Activated CD8-positive, alpha-beta memory T cell treated with anti-CD3 and anti-CD28 coated beads, Interleukin-2, amount 50 U/mL, for 24 hours (primary cell): ENCODE measurements around the gene MATN1.
"Not testable (repeated sequence)": the region's sequence is repeated elsewhere in the genome, so short reads cannot be mapped to it uniquely, and the experiment has no call there.

Source experiments
- DNase-seq: peaks from one replicate; pipeline ENCODE4 v3.0.0-alpha.2; 2020; ENCODE audit errors: extremely low read depth

MATN1 gene, protein sequence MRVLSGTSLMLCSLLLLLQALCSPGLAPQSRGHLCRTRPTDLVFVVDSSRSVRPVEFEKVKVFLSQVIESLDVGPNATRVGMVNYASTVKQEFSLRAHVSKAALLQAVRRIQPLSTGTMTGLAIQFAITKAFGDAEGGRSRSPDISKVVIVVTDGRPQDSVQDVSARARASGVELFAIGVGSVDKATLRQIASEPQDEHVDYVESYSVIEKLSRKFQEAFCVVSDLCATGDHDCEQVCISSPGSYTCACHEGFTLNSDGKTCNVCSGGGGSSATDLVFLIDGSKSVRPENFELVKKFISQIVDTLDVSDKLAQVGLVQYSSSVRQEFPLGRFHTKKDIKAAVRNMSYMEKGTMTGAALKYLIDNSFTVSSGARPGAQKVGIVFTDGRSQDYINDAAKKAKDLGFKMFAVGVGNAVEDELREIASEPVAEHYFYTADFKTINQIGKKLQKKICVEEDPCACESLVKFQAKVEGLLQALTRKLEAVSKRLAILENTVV

DNA sequence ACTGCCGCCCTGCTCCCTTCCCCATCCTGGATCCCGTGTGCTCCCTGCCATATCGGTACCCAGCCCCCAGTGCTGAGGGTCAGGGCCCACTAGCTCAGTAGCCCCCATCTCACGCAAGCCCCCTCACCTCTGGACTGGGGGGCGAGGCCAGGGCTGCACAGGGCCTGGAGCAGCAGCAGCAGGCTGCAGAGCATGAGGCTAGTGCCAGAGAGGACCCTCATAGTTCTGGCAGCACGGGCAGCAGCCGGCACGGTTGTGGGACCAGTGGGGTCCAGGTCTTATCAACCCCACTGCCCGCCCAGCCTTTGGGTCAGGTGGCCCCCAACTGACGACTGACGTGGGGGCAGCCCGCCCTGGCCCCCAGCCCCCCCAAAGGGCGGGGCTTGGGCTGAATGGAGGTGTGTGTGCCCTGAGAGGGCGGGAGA, at the start of gene MATN1:
MATN1 (minus strand) TSS at position 255 of the 425 bp plus-strand sequence; CDS start at position 221, 34 bp downstream.
- DNase-seq: no peak

DNA sequence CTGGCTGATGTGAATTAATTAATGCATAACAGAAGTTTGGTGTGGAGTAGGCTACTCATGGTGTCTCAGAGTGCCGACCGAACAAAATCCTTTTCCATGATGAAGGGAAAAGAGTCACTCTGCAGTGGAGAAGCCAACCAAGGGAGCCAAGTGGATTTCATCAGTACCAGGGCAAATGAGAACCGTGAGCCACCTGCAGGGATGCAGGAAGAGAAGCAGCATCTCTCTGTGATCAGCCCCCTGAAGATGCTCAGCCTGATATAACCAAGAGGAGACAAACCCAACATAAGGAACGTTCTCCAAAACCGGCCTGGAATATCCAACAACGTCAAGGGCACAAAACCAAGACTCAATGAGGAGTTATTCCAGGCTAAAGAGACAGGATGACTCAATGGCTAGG, 47.6 kb upstream of the MATN1 start:
- DNase-seq: no peak

DNA sequence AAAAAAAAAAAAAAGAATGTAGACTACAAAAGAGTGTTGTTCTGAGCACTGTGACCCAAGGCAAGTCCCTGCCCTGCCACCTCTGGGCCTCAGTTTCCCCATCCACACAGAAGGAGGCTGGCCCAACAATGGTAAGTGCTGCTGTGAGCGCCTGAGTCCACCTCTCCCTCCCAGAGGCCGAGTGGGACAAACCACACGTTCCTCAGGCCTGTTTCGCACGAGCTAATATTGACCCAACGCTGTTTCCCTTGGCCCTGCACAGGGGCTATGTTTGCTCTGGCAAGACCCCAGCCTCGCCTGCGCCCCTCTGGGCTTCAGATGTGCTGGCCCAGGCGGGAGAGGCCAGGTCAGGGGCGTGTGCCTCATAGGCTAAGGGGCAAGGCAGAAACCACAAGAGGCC, 46.8 kb upstream of the MATN1 start:
- no peak for DNase-seq

DNA sequence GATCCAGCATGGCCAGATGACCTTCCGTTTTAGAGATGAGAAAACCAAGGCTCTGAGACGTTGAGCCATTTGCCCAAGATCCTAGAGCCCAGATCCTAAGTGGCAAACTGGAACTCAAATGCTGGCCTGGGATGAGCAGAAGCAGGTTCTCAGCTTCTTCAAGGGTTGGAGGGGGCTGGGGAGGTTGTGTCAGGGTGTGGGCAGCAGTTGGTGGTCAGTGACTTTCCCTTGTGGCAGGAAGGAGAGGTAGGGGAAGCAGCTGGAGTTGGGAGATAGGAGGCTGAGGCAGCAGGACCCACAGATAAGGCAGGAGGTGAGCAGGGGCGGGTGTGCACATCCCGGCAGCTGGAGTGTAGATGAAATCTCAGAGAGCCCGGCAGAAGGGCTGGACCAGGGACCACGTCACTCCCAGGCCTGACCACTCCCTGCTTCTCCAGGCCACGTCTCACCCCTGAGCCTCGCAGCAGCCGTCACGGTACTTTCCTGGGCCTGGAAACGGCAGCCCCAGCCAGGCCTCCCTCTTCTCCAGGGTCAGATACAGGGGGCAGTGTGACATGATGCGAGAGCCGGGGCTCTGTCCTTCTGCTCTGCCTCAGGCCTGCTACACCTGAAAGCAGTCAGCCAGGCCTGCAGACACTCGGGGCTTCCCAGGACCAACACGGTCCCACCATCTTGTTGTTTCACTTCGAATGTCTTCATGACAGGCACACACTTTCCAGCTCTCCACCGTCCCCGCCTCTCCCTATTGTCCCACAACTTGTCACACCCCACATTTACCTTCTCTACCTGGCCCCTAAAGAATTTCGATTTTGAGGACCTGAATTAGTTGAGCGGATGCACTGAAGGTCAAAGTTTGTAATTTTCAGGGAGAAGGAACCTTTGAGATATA, 45.7 kb upstream of the MATN1 start:
- no peak for DNase-seq

DNA sequence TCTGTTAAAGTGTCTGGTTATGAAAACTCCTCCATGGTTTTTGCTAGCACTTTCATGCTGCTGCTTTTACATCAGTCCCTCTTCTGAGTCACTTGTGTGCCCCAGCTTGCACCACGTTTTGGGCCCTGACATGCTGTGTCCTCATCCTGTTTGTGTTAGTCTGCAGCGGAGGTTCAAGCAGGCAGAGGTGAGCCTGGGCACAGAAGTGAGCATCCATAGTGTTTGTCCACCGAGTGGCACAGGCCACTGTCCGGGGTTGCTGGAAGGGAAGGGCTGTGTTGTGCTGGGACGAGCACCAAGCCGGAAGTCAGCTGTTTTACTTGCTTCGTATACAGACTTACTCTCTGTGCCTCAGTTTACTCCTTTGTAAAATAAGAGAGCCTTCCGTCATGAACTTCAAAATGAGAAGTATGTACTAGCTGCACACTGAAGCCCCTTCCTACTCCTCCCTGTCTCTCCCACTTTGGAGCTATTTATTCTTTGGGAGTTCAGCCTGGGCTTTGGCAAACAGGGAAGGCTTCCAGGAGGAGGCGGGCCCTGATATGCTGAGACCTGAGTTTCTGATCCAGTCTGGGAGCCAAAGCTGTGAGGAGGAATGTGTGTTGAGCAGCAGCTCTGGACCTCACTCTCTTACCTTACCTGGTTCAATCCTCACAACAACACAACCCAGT, 44.9 kb upstream of the MATN1 start:
- DNase-seq: no peak

DNA sequence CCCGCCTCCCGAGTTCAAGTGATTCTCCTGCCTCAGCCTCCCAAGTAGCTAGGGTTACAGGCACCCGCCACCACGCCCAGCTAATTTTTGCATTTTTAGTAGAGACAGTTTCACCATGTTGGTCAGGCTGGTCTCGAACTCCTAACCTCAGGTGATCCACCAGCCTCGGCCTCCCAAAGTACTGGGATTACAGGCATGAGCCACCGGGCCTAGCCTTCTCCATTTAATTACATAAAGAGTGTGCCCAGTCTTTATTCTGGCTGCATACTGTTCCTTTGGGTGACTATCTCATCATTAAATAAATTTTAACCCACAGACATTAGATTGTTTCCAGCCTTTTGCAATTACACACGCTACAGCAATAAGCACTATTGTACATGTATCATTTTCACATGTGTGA, 43.6 kb upstream of the MATN1 start:
- DNase-seq: not testable (repeated sequence)

DNA sequence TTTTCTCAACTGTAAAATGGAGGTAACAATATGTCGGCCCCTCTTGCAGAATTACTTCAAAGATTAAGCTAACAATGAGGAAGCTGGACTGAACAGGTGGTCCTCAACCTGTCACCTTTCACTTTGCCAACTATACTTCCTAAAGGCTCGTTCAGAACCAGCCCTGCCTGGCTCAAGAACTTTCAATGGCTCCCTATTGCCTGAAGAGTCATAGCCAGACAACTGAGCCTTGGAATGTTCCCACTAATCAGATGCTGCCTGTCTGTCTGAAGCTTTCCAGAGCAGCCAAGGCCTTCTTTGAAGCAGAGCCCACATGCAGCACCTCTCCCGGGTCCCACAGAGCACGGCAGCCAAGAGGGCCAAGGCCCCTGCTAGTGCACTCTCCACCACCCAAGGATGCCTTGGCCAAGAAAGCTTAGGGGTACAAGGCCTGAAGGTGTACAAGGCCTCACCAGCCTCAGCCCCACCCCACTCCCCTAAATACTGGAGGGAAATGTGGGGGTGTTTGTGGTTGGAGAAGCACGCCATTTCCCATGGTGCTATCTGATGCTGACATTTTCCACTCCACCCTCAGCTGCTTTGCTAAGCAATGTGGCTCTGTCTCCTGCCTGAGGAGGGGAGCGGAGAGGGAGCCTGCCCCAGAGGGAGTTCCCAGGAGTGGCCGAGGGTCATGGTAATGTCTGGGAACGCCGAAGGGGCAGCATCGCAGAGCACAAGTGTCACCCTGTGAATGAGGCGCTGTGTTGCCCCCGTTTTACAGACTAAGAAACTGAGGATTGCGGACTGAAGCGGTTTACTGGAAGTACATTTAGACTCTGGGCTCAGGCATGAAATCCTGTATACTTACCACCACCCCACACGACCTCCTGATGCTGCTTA, 42.4 kb upstream of the MATN1 start:
- DNase-seq: no peak

DNA sequence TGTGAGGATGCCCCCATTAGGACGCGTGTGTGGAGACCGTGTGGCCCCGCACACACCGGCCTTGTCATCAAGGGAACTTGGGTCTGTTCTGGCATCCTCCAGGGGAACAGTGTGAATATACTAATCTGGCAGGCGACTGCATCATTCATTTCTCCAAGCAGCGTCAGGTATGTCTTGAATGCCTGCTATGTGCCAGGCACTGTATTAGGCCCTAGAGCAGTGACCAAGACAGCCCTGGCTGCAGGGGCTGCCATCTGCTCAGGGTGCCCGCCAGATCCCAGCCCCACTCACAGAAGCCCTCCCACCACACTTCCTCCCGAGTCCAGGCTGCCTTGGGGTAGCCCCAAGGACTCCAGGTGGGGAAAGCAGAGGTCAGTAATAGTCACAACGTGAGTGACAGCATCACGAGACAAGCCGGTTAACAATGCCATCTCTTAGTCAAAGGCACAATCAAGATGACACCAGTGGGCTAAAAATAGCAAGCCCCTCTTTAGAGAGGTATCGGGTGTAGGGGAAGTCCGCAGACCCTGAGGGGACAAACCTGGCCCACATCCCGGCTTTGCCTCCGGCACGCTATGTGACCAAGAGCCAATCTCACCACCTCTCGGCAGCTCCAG, 41.7 kb upstream of the MATN1 start:
- no peak for DNase-seq

DNA sequence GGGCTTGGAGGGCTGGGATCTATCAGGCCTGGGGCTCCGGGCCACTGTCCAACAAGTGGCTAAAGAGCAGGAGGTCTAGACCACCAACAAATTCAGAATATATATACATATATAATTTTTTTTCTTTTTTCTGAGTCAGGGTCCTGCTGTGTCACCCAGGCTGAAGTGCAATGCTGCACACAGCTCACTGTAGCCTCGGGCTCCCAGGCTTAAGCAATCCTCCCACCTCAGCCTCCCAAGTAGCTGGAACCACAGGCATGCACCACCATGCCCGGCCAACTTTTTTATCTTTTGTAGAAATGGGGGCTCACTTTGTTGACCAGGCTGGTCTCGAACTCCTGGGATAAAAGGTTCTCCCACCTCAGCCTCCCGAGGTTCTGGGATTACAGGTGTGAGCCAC, 41.0 kb upstream of the MATN1 start:
- DNase-seq: no peak

DNA sequence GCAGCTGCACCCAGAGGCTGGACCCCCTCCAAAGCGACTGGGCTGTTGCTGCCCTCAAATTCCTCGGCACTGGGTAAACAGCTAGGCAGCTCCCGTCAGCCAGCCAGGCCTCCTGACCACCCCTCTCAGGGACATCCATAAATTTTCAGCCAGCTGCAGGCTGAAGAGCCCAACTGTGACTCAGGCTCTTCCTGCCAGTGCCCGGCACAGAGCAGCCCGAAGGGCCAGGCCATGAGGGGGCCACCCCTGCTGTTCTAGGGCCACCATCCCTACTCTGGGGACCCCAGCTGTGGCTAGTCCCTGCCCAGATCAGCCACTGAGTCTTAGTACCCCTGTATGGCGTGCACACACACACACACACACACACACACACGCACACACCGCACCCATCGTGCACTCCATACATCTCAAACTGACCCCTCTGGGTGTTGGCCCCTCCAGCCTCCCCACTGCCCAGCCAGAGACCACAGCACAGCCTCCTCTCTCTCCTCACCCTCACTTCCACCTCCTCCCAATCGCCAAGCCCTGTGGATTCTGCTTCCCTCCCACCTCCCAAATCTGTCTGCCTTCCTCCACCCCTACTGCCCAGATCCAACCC, 40.4 kb upstream of the MATN1 start:
- DNase-seq: no peak

DNA sequence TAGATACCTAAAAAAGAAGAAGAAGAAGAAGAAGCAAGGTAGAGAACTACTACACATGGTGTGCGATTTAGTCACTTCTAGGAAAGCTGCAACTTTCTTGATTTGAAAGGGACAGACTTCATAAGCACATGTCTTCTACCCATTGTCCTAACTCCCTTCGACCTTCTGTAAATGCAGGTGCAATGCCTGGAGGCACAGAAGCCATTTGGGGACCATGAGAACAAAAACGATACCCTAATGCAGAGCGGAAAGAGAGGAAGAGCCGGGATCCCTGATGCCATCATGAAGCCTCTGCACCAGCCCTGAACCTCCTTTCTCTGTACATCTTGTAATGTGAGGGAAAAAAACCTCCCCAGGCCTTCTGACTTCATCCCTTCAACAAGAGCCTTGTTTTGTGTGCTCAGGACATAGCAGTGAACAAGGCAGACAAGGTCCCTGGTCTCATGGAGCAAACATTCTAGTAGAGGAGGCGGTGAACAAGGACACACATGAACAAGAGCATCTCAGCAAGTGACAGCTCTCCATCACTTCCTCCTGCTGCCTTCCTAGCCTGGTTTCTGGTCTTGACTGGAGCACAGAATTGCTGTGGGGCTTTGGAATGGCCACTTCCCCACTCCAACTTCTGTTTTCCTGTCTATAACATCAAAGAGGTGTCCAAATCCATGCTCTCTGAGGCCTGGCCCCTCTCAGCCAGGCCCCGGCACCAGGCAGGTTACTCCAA, 39.7 kb upstream of the MATN1 start:
- no peak for DNase-seq

DNA sequence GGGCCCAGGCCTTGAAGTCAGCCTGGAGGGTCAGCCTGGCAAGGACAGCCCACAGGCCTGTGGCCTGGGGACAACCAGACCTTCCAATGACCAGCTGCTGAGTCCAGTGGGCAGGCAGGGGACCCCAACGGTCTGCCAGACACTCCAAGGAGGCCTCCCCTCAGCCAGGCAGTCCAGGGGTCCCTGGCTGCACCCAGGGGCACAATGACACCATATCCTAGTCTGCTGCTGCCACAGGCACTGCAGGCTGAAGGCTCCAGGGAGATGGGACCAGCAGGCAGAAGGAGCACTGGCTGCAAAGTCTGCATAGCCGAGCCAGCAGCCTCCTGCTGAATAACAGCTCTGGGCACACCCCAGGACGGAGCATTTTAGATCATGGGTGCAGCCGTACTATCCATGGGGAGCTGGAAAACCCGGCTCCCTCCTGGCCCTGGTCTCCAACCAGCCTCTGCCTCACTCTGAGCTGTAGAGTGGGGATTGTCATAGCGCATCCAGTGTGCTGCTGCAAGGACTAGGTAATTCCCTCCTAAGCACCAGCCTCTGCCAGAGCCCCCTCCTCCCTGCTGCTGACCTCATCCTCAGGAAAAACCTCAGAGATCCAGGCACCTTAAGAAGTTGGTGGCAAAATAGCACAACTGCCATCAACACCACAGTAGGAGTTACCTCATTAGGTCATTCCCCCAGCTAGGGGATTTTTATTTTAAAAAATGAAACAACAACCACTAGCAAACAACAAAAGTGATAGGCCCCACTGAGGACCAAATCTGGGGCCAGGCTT, 39.0 kb upstream of the MATN1 start:
- no peak for DNase-seq

DNA sequence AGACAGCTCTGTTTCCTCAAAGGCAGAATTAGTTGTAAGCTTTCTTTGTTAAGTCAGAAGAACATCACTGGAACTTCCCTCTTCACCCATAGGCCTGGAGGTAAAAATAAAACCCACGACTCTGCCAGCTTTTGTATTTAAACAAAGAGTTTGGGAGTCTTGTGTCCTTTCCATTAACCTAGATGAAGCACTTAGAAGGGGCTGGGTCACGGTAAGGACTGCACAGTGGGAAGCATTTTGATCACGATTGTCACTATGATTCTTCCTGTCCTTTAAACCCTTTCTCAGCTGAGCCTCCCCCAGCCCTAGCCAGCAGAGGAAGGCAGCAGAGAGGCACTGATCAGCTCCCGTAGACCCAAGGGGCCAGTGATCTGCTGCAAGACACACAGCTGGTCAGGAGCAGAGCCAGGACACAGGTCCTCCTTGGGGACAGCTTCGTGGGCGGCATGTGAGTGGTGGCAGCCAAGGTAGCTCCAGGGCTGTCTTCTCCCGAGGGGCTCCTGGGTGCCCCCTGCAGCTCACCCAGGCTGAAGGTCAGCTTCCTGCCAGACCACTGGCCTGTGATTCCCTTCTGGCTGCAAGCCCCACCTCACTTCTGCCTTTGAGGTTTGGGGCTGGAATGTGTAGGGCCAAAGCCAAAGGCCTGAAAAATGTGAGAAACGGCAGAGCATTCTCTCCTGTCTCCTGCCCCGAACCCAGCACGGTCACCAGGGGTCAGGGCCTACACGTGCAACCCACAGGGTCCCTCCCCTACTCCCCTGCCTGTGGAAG, 38.2 kb upstream of the MATN1 start:
- no peak for DNase-seq

DNA sequence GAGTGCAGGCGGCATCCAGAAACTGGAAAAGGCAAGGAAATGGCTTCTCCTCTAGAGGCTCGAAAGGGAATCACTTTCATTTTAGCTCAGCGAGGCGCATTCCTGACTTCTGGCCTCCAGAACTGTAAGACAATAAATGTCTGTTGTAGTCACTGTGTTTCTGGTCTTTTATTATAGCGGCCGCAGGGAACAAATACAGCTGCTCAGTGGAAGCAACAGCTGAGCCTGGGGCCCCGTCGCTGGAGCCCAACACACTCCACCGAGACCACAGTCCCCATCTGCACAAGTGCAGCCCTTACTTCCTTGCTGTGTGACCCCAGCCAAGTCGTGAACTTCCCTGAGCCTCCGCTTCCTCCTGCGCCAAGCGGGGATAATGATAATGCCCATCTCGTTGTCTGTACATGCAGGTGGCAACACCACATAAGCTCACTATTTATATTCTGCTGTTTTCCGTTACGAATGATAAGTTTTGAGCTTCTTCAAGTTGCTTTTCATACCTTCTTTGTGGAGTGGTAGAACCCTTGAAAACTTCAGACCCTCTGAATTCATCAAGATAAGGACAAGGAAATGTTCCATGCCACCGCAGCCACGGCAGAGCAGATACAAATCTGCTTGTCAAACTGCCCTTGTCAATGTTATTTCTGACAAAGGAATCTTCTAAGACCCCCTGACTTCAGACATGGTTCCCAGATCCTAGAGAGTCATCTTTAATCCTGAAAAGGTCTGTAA, 37.4 kb upstream of the MATN1 start:
- no peak for DNase-seq

DNA sequence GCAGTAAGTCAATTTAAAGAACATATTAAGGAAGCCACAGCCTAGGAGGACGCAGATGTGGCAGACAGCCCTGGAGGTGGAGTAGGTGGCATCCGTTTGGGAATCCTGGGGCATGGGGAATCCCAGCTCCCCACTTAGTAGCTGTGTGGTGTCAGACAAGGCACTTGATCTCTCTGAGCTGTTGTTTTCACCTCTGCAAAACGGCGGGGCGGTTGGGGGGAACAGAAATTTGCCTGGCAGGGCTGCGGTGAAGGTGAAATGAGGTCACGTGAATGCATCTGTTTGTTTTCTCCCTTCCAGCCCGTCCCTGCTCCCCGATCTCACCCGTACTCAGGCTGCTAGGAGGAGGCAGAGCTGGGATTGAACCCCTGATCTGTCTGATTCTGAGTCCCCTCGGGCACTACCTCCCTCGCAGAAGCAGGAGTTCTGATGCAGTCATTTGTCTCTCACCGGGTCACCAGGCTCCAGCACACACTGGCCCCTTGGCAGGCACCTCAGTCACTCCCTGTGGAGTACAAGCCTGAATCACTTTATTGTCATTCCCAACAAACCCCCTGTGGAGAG, 36.4 kb upstream of the MATN1 start:
- no peak for DNase-seq

DNA sequence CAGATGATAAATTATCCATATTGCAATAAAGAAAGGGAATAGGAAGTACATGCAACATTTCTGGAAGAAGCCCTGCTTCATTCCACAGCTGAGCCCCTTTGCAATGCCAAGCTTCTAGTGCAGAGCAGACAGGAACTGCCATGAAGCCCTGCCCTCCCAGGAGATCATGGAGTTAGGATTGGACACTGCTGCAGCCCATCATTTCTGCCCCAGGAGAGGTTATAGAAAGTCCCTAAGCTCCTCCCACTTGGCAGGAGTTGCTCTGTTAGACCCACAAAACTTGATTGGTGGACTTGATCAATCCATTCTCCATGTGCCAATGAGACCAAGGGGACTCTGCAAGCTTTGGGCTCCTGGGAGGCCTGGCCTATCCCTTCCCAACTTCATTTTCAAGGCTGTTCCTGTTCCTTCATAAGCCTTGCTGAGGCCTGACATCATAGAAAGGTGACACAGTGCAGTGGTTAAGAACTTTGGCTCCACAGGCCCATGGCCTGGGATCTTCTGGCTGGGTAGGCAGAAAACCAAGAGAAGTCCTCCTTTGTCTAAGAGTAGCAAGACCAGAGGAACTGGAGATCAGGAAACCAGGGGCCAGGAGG, 35.5 kb upstream of the MATN1 start:
- no peak for DNase-seq
